Testis (tissue), 3 donors: ENCODE data around the gene NPR1. TPM values are rescaled to one million over a fixed set of nuclear protein-coding genes. Genes with fewer than 3 reads are reported as not detected.

Experiments used
- DNase-seq: peaks from one replicate; pipeline ENCODE4 v3.0.0-alpha.2; 2019
- H3K27ac ChIP-seq, 2 donors: fragments of 200-600 bp; sonication (generic); one replicate each; pipeline ENCODE4 v1.5.1; 2019
- H3K27me3 ChIP-seq: fragments of 200-600 bp; sonication (generic); one replicate; pipeline ENCODE4 v1.5.1; 2019
- H3K36me3 ChIP-seq: fragments of 200-600 bp; sonication (generic); one replicate; pipeline ENCODE4 v1.5.1; 2017; ENCODE audit warnings: low read depth; ENCODE audit errors: missing control alignments
- H3K4me1 ChIP-seq: fragments of 200-600 bp; sonication (generic); one replicate; pipeline ENCODE4 v1.5.1; 2019
- H3K4me3 ChIP-seq, 2 donors: fragments of 200-600 bp; sonication (generic); one replicate each; pipeline ENCODE4 v1.5.1; 2017 to 2019
- H3K9me3 ChIP-seq: fragments of 200-600 bp; sonication (generic); one replicate; pipeline ENCODE4 v1.5.1; 2017
- CTCF ChIP-seq, 3 experiments: fragments of 450-650 bp in 2 of 3; fragments of 200-600 bp in 1 of 3; sonication (generic) in 1 of 3; IDR thresholded peaks; one replicate each; pipeline ENCODE4 v1.5.1; 2016 to 2019; ENCODE audit warnings: antibody characterized with exemption in 3 of 3, mild to moderate bottlenecking in 2 of 3, moderate library complexity in 1 of 3
- POLR2A ChIP-seq: fragments of 450-650 bp; IDR thresholded peaks from one replicate; pipeline ENCODE4 v1.6.1; 2017; ENCODE audit warnings: antibody characterized with exemption, mild to moderate bottlenecking, moderate library complexity
- WGBS, 2 donors: methylation state at CpG; one replicate each; pipeline ENCODE4 v1.1.5; 2018; 5-methylcytosine and 5-hydroxymethylcytosine counted together
- intact Hi-C: fragments of 100-400 bp; cut with DNase I; formaldehyde crosslinking; loops from one replicate; pipeline ENCODE4 v1.15.1; 2023; ENCODE audit warnings: low total_unique reads
- polyA plus RNA-seq: library from polyadenylated mRNA; stranded (reverse); fragments of 350-450 nt; fragmentation: Illumina TruSeq; extraction: RNeasy Lipid Tissue Mini Kit (QIAGEN cat#74804); gene quantifications from one replicate; pipeline ENCODE4 v1.2.3, GENCODE V29; 2014; ENCODE audit warnings: low read depth, low replicate concordance; ENCODE audit not compliant: insufficient read depth
- total RNA-seq, 2 donors: library from RNA; depleted of rRNA; stranded (reverse); fragments of >200 nt; gene quantifications; one replicate each; pipeline ENCODE4 v1.2.3, GENCODE V29; 2016

The NPR1 gene
- total and polyA plus RNA-seq, 3 donors from 2014 or later, result 2.5 to 10.7 (median 4.3) TPM

GRCh38 chr1:153682730-153683129 is 4.2 kb downstream of the NPR1 start:
- Histone ChIP-seq H3K4me1 (peaks cover 15% of the 10 kb centered on the region), H3K27me3 (no peaks in the 10 kb centered on the region), H3K4me3 (no peak overlapping the region), H3K9me3 (no peaks in the 10 kb centered on the region), H3K27ac (no peak overlapping the region), H3K36me3 (no peaks in the 10 kb centered on the region)
- WGBS, 2 donors, result 91 to 94% methylated on average over 7 of the region's 7 CpGs
- no peak for DNase-seq
- intact Hi-C loops, result loop anchor here (5.0 kb wide), 1 partner anchor 65 kb away; no protein-coding TSS in a partner anchor
- TF ChIP-seq CTCF (IDR thresholded peaks at IDR 0.05) (no peak), POLR2A (no peak)

GRCh38 chr1:153683854-153684253 is 5.4 kb downstream of the NPR1 start:
- WGBS, 2 donors, result 91 to 93% methylated on average over 5 of the region's 5 CpGs
- no peak overlapping the region for H3K27ac ChIP-seq
- H3K4me1 ChIP-seq, result peaks cover 5% of the 10 kb centered on the region
- no peaks in the 10 kb centered on the region for H3K9me3 ChIP-seq
- no peak for DNase-seq
- no peaks in the 10 kb centered on the region for H3K36me3 ChIP-seq
- H3K27me3 ChIP-seq, result no peaks in the 10 kb centered on the region
- intact Hi-C loops, result loop anchor here (5.0 kb wide), 1 partner anchor 63 kb away; no protein-coding TSS in a partner anchor
- TF ChIP-seq CTCF (IDR thresholded peaks at IDR 0.05), result no peak
- TF ChIP-seq POLR2A, result no peak
- no peak overlapping the region for H3K4me3 ChIP-seq

GRCh38 chr1:153684892-153685291 is 6.4 kb downstream of the NPR1 start:
- DNase-seq, result no peak
- intact Hi-C loops, result loop anchor here (5.0 kb wide), 1 partner anchor 62 kb away; no protein-coding TSS in a partner anchor
- Histone ChIP-seq H3K9me3 (no peaks in the 10 kb centered on the region), H3K4me3 (no peak overlapping the region), H3K27me3 (no peaks in the 10 kb centered on the region), H3K4me1 (peaks cover under 1% of the 10 kb centered on the region), H3K27ac (no peak overlapping the region), H3K36me3 (no peaks in the 10 kb centered on the region)
- 61 to 74% methylated on average over 12 of the region's 12 CpGs for WGBS, 2 donors
- no peak for TF ChIP-seq CTCF (IDR thresholded peaks at IDR 0.05)
- no peak for TF ChIP-seq POLR2A

GRCh38 chr1:153685544-153686340 is 7.3 kb downstream of the NPR1 start:
- no peak for TF ChIP-seq CTCF (IDR thresholded peaks at IDR 0.05)
- TF ChIP-seq POLR2A, result no peak
- Histone ChIP-seq H3K4me1 (no peaks in the 10 kb centered on the region), H3K4me3 (no peak overlapping the region), H3K9me3 (no peaks in the 10 kb centered on the region), H3K27me3 (no peaks in the 10 kb centered on the region), H3K27ac (no peak overlapping the region), H3K36me3 (no peaks in the 10 kb centered on the region)
- no peak for DNase-seq
- 87 to 88% methylated on average over 11 of the region's 11 CpGs for WGBS, 2 donors
- intact Hi-C loops, result no loop called here
